ENCODE results near the gene BHMT2. TPM values are rescaled to one million over a fixed set of nuclear protein-coding genes. Genes with fewer than 3 reads are reported as not detected.

The BHMT2 gene
- total RNA-seq, 2 donors from 2014 or later = 14.2 to 16.1 TPM

GRCh38 chr5:79048437-79048836 lies 21.1 kb upstream of the BHMT2 start:
- H3K27ac ChIP-seq = no peak overlapping the region
- no peaks in the 10 kb centered on the region for H3K4me1 ChIP-seq (ENCODE audit: control insufficient read depth in 1 of 2, low read depth in 2 of 2)
- no peak for DNase-seq (ENCODE audit: low spot score)
- H3K9me3 ChIP-seq = no peaks in the 10 kb centered on the region
- ATAC-seq (ENCODE audit: insufficient number of reproducible peaks, low FRiP score, low read depth) = no peak
- no peaks in the 10 kb centered on the region for H3K27me3 ChIP-seq (replicated peaks; ENCODE audit: insufficient read depth)
- no peaks in the 10 kb centered on the region for H3K36me3 ChIP-seq
- H3K4me3 ChIP-seq = no peak overlapping the region
- no peak for TF ChIP-seq CTCF (IDR thresholded peaks at IDR 0.05)

GRCh38 chr5:79050498-79050897 lies 19.1 kb upstream of the BHMT2 start:
- no peak overlapping the region for H3K4me3 ChIP-seq
- H3K27me3 ChIP-seq (replicated peaks; ENCODE audit: insufficient read depth) = no peaks in the 10 kb centered on the region
- H3K9me3 ChIP-seq = no peaks in the 10 kb centered on the region
- DNase-seq (ENCODE audit: low spot score) (no peak), ATAC-seq (ENCODE audit: insufficient number of reproducible peaks, low FRiP score, low read depth) (no peak)
- H3K36me3 ChIP-seq = no peaks in the 10 kb centered on the region
- H3K27ac ChIP-seq = no peak overlapping the region
- H3K4me1 ChIP-seq (ENCODE audit: control insufficient read depth in 1 of 2, low read depth in 2 of 2) = no peaks in the 10 kb centered on the region
- TF ChIP-seq CTCF (IDR thresholded peaks at IDR 0.05) = no peak

GRCh38 chr5:79053321-79053720 lies 16.2 kb upstream of the BHMT2 start:
- Histone ChIP-seq H3K27me3 (replicated peaks; ENCODE audit: insufficient read depth) (no peaks in the 10 kb centered on the region), H3K4me1 (ENCODE audit: control insufficient read depth in 1 of 2, low read depth in 2 of 2) (no peaks in the 10 kb centered on the region), H3K9me3 (no peaks in the 10 kb centered on the region), H3K27ac (no peak overlapping the region), H3K4me3 (no peak overlapping the region), H3K36me3 (no peaks in the 10 kb centered on the region)
- no peak for ATAC-seq (ENCODE audit: insufficient number of reproducible peaks, low FRiP score, low read depth)
- no peak for TF ChIP-seq CTCF (IDR thresholded peaks at IDR 0.05)
- DNase-seq (ENCODE audit: low spot score) = no peak

GRCh38 chr5:79055017-79055416 lies 14.6 kb upstream of the BHMT2 start:
- DNase-seq (ENCODE audit: low spot score) (no peak), ATAC-seq (ENCODE audit: insufficient number of reproducible peaks, low FRiP score, low read depth) (no peak)
- H3K27me3 ChIP-seq (replicated peaks; ENCODE audit: insufficient read depth) = no peaks in the 10 kb centered on the region
- no peak overlapping the region for H3K4me3 ChIP-seq
- H3K4me1 ChIP-seq (ENCODE audit: control insufficient read depth in 1 of 2, low read depth in 2 of 2) = no peaks in the 10 kb centered on the region
- no peaks in the 10 kb centered on the region for H3K36me3 ChIP-seq
- H3K27ac ChIP-seq = no peak overlapping the region
- H3K9me3 ChIP-seq = no peaks in the 10 kb centered on the region
- TF ChIP-seq CTCF (IDR thresholded peaks at IDR 0.05) = no peak

GRCh38 chr5:79056847-79057246 lies 12.7 kb upstream of the BHMT2 start:
- H3K4me3 ChIP-seq = no peak overlapping the region
- no peaks in the 10 kb centered on the region for H3K9me3 ChIP-seq
- H3K36me3 ChIP-seq = no peaks in the 10 kb centered on the region
- no peaks in the 10 kb centered on the region for H3K4me1 ChIP-seq (ENCODE audit: control insufficient read depth in 1 of 2, low read depth in 2 of 2)
- TF ChIP-seq CTCF (IDR thresholded peaks at IDR 0.05) = no peak
- H3K27ac ChIP-seq = no peak overlapping the region
- no peak for ATAC-seq (ENCODE audit: insufficient number of reproducible peaks, low FRiP score, low read depth)
- no peak for DNase-seq (ENCODE audit: low spot score)
- H3K27me3 ChIP-seq (replicated peaks; ENCODE audit: insufficient read depth) = no peaks in the 10 kb centered on the region
